ENCODE data around the gene ADPRS. TPM values are rescaled to one million over a fixed set of nuclear protein-coding genes. Genes with fewer than 3 reads are reported as not detected.

Gene ADPRS
- total and polyA plus RNA-seq, 9 donors: 14.9 to 52.2 (median 24.9) TPM

GRCh38 chr1:36128905-36129206 is 40.2 kb downstream of the ADPRS start:
- 82 to 89% (median 83%) methylated on average over 3 of the region's 3 CpGs for WGBS, 3 donors
- Histone ChIP-seq H3K4me1 (ENCODE audit: insufficient read depth) (peaks cover 8% of the 10 kb centered on the region), H3K4me3 (no peak overlapping the region), H3K36me3 (no peaks in the 10 kb centered on the region), H3K9me3 (no peaks in the 10 kb centered on the region), H3K27me3 (no peaks in the 10 kb centered on the region), H3K27ac (no peak overlapping the region)
- intact Hi-C loops (cut with DNase I): no loop called here
- no peak for DNase-seq
- TF ChIP-seq EP300 (IDR thresholded peaks at IDR 0.05): no peak
- no peak for TF ChIP-seq POLR2A (IDR thresholded peaks at IDR 0.05)
- TF ChIP-seq CTCF (IDR thresholded peaks at IDR 0.05): no peak

- no peaks in the 10 kb centered on the region for H3K36me3 ChIP-seq
- H3K4me3 ChIP-seq: no peak overlapping the region
- H3K27me3 ChIP-seq: no peaks in the 10 kb centered on the region
- WGBS, 3 donors: 78 to 81% (median 79%) methylated on average over 3 of the region's 3 CpGs
- no peaks in the 10 kb centered on the region for H3K9me3 ChIP-seq
- no peak for DNase-seq
- intact Hi-C loops (cut with DNase I): loop anchor here in 1 of 4 donors (5.0 kb wide), 1 partner anchor 35 kb away; no protein-coding TSS in a partner anchor
- no peak overlapping the region for H3K27ac ChIP-seq
- no peak for TF ChIP-seq CTCF (IDR thresholded peaks at IDR 0.05)
- no peak for TF ChIP-seq EP300 (IDR thresholded peaks at IDR 0.05)
- no peak for TF ChIP-seq POLR2A (IDR thresholded peaks at IDR 0.05)
- H3K4me1 ChIP-seq (ENCODE audit: insufficient read depth): peaks cover 2% of the 10 kb centered on the region
Measured at GRCh38 chr1:36132029-36132428, 43.3 kb downstream of the ADPRS start.

- Histone ChIP-seq H3K27ac (no peak overlapping the region), H3K36me3 (no peaks in the 10 kb centered on the region), H3K4me3 (no peak overlapping the region), H3K9me3 (no peaks in the 10 kb centered on the region), H3K27me3 (no peaks in the 10 kb centered on the region), H3K4me1 (ENCODE audit: insufficient read depth) (peaks cover 2% of the 10 kb centered on the region)
- intact Hi-C loops (cut with DNase I): loop anchor here in 1 of 4 donors (5.0 kb wide), 1 partner anchor 36 kb away; no protein-coding TSS in a partner anchor
- DNase-seq: peak; percentile 54 to 69 (median 66)
- TF ChIP-seq CTCF (IDR thresholded peaks at IDR 0.05): no peak
- TF ChIP-seq POLR2A (IDR thresholded peaks at IDR 0.05): no peak
- no peak for TF ChIP-seq EP300 (IDR thresholded peaks at IDR 0.05)
- WGBS, 3 donors: 40 to 55% (median 42%) methylated on average over 3 of the region's 3 CpGs
Measured at GRCh38 chr1:36133484-36133883, 44.8 kb downstream of the ADPRS start.

GRCh38 chr1:36134031-36134430 is 45.3 kb downstream of the ADPRS start:
- 52 to 66% (median 54%) methylated on average over 6 of the region's 6 CpGs for WGBS, 3 donors
- Histone ChIP-seq H3K4me3 (no peak overlapping the region), H3K9me3 (no peaks in the 10 kb centered on the region), H3K27ac (no peak overlapping the region), H3K27me3 (no peaks in the 10 kb centered on the region), H3K4me1 (ENCODE audit: insufficient read depth) (peaks cover 2% of the 10 kb centered on the region), H3K36me3 (no peaks in the 10 kb centered on the region)
- no peak for DNase-seq
- intact Hi-C loops (cut with DNase I): loop anchor here in 1 of 4 donors (5.0 kb wide), 1 partner anchor 37 kb away; no protein-coding TSS in a partner anchor
- no peak for TF ChIP-seq POLR2A (IDR thresholded peaks at IDR 0.05)

GRCh38 chr1:36134505-36135329 is 46.0 kb downstream of the ADPRS start:
- peak; percentile 41 to 70 (median 58) for DNase-seq
- Histone ChIP-seq H3K4me3 (no peak overlapping the region), H3K27ac (no peak overlapping the region), H3K4me1 (ENCODE audit: insufficient read depth) (peaks cover 2% of the 10 kb centered on the region), H3K36me3 (no peaks in the 10 kb centered on the region), H3K27me3 (no peaks in the 10 kb centered on the region), H3K9me3 (no peaks in the 10 kb centered on the region)
- 55 to 62% (median 56%) methylated on average over 7 of the region's 7 CpGs for WGBS, 3 donors
- TF ChIP-seq CTCF (IDR thresholded peaks at IDR 0.05) (peak; percentile 35 to 62 (median 48)), EP300 (IDR thresholded peaks at IDR 0.05) (no peak), POLR2A (IDR thresholded peaks at IDR 0.05) (no peak)
- intact Hi-C loops (cut with DNase I): loop anchor here in 2 of 4 donors (5.0 kb wide), 2 partner anchors 32 to 37 kb away; no protein-coding TSS in a partner anchor
